GM12872 (cell line): ENCODE measurements around the gene MIOX.

Experiments used
- CTCF ChIP-seq: IDR thresholded peaks from 3 replicates; pipeline ENCODE4 v1.5.1; 2011; ENCODE audit warnings: low read depth, mild to moderate bottlenecking, low read length, moderate library complexity; ENCODE audit not compliant: insufficient read depth

MIOX gene

GRCh38 chr22:50504369-50505211 is 17.9 kb downstream of the MIOX start:
- TF ChIP-seq CTCF: no peak

- TF ChIP-seq CTCF: no peak
Observed at GRCh38 chr22:50505276-50505775, 18.7 kb downstream of the MIOX start.

GRCh38 chr22:50505776-50506610 is 19.3 kb downstream of the MIOX start:
- TF ChIP-seq CTCF: no peak

GRCh38 chr22:50506611-50507420 is 20.2 kb downstream of the MIOX start:
- no peak for TF ChIP-seq CTCF

- TF ChIP-seq CTCF: no peak
Observed at GRCh38 chr22:50507421-50507990, 20.8 kb downstream of the MIOX start, which contains the start of gene LMF2. TSS of gene LMF2 (minus strand) at chr22:50507702. CDS start at chr22:50507675, 27 bp downstream.

- TF ChIP-seq CTCF: no peak
Observed at GRCh38 chr22:50507991-50508884, 21.6 kb downstream of the MIOX start, which contains the start of gene NCAPH2. TSS of gene NCAPH2 (plus strand) at chr22:50508224. CDS start at chr22:50508338, 114 bp downstream.
